NCI-H446 treated with DMSO at 0.1 percent for 48 hours (cell line): Measurements from ENCODE around the gene JAZF1.

Experiments
- DNase-seq: peaks from one replicate; lab custom pipeline; 2025; lab: John Stamatoyannopoulos, UW

JAZF1 gene

DNA sequence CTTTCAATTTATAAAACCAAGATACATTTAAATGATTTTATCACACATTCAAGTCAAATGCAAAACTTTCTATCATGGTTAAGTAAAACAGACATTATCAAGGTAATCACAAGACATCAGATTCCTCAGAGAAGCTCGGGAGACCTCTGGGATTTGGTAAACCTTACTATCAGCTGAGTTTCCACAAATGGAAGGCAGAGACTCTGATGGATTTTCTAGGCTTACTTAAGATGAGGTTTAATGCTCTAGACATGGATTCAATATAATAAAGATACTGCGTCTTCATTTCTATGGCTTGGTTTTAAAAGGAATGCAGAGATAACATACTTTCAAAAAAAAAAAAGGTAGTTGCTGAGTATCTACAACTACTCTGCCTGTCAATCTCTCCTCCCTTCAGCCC lies 171.7 kb downstream of the JAZF1 start:
- DNase-seq: no peak

DNA sequence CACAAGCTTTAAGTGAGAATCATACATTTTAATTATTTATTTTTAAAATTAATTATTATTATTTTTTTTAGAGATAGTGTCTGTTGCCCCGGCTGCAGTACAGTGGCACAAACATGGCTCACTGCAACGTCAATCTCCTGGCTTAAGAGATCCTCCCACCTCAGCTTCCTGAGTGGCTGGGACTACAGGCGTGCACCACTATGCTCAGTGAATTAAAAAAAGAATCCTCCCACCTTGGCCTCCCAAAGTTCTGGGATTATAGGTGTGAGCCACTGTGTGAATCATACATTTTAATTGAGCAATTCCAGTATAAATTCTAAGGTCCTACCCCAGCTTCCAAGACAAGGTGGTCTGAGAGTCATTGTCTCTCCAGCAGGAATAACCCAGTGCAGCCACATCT lies 172.4 kb downstream of the JAZF1 start:
- no peak for DNase-seq

DNA sequence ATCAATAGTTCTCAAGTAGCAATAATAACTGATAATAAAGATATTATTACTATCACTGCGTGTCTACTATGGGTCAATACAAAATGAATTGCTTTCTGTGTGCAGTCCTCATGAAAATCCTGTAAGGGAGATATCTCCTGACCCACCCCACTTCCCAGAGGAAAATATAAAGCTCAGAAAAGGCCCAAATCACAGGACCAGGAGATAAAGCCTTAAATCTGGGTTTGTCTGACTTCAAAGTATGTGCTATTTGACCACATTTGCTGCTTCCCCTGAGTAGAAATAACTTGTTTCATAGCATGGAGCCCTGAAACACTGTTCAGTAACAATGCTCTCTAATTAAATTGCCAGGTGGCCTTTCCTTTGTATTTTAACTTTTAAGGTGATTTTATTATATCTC lies 174.1 kb downstream of the JAZF1 start:
- no peak for DNase-seq

DNA sequence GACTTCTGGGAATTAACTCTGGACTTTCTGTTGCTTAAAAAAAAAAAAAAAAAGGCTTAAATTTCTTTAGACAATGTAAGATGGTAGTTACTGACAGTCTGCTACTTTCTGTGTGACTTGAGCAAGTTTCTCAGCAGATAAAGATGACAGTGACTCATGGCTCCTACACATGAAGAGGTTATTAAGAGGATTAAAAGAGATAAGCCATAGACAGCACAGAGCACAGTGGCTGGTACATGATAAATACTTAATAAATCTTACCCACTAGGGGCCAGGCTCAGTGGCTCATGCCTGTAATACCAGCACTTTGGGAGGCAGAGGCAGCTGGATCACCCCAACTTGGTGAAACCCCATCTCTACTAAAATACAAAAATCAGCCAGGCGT lies 174.8 kb downstream of the JAZF1 start:
- no peak for DNase-seq

DNA sequence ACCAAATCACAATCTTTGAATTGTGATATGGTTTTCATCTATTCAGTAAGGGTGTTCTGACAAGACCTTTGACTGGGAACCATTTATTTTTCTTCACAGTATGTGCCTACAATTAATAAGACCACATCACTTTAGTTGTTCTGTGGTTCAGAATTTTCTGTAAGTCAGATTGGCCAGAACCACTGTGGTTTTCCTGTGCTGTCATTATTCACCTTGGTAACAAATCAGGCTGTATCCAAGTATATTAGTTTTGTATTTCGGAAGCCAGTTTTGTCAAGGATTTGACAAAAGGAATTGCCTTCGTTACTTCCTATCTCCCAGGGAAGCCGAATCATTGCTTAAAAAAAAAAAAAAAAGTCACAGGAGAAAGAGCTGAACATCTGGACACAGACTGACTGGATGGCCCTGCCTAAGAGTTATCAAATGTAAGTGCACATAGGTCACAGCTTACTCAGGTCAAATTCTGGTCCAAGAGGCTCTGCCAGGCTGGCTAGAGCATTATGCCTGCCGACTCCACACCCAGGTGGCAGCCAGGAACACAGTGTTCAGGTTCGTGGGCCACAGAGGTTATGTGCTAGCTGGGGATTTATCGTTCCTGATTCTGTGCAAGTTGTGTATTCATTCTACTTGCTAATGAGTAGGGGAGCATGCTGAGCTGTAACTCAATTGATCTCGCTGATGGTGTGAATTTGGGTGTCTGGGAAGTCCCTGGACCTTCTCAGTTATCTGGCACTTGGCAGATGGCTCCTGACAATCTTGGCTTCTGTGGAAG lies 175.3 kb downstream of the JAZF1 start:
- no peak for DNase-seq

- DNase-seq: no peak
Observed at GRCh38 chr7:28003408-28003807, 177.2 kb downstream of the JAZF1 start.

DNA sequence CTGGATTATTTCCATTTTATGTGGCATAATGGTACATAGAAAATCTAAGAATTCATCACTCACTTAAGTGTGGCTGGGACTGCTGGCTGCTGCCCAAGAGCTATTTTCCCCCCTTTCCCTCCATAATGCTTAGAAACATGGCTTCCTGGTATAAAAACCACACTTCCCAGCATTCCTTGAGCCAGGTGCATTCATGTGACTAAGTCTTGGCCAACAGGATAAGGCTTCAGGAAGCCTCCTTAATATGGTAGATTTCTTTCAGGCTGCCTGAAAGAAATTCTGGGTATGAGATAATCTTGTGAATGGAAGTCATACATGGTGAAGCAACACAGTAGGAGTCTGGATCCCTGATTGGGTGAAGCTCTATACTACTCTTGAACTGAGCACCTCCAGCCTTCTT lies 178.0 kb downstream of the JAZF1 start:
- no peak for DNase-seq

DNA sequence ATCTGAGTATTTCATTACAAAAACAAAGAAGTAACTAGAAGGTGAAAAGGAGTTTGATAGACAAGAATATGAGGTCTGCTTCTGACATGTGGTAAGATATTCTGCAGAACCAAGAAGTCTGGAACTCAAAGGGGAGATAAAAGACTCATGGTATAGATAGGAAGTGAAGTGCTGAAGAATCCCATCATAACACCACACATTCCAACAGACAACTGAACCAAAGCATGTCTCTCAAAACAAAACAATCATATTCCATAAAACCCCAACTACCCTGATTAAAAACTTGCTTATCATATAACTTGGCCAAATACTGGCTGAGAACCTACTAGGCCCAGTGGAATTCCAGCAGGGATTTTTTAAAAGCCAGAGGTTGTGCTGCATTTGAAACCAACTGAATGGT lies 178.7 kb downstream of the JAZF1 start:
- no peak for DNase-seq

DNA sequence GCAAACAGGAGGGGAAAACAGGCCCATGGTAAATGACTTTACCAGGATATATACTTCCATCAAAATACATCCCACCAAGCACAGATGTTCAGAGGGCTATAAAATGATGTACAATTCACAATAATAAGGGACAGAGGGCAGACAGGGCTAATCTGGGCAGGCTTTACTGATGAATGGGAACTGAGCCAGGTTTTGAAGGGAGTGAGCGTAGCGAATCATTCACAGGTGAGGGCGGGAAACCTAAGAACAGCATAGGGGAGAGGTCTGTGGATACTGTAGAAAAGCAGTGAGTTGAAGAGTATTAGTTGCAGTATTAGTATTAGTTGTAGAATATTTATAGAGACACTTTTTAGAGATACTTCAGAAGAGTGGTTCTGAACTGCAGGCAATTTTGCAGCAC lies 180.8 kb downstream of the JAZF1 start:
- no peak for DNase-seq

- DNase-seq: no peak
Observed at GRCh38 chr7:27998382-27998781, 182.2 kb downstream of the JAZF1 start.

DNA sequence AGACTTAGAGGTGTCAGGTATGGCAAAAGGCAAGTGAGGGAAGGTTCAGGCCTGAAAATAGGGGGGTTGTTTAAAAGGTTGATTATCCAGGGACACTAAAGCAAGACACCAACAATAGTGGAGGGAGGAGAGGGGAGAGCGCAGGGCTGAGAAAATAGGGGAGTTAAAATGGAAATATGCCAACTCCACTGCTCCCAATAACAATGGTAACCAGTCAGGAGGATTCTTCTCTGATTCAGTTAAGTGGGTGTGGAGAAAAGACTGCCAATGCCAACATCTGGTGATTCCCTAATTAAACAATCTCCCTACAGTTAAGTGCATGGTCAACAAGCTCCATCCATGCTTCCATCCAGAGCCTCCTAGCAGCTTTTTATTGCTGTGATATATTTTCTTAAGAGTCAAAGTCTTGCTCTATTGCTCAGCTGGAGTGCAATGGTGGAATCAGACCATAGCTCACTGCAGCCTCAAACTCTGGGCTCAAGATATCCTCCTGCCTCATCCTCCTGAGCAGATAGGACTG lies 183.3 kb downstream of the JAZF1 start:
- DNase-seq: no peak

DNA sequence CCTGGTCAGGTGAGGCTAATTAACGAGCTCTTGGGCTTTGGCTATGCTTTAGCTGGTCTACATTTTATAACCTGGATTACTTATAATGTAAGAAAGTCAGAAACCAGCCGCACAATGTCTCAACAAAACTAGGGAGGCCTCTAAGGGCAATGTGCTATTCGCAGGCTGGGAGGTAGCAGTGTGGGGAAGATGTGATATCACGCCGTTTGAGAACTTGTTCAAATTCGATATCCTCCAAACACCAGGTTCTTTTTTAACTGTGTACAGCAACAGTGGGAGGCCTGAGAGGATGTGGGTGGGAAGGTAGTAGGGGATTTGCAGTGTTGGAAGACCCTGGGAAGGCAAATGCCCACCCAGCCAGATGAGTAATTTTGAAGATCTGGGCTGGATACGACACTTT lies 184.5 kb downstream of the JAZF1 start:
- DNase-seq: no peak

- DNase-seq: no peak
Observed at GRCh38 chr7:27995228-27995627, 185.4 kb downstream of the JAZF1 start.

DNA sequence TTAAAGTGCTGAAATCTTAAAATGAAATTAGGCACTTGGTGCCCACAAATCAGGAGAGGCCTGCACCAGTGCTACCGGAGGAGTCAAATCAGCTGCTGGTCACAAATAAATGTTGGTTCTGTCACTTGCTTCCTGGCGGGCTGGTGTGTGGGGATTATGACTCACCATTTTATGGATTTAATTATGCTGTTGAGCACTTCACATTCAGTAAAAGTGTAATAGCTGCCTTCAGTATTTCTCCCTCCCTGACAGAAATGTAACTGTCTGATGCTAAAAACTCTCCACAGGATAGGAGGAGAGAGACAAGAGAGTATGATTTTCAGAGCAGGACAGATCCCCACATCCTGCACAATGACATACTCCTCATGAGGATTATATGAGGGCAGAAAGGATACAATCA lies 186.0 kb downstream of the JAZF1 start:
- DNase-seq: peak; percentile 20

- DNase-seq: peak; percentile 81
Observed at GRCh38 chr7:27992755-27993493, 187.7 kb downstream of the JAZF1 start.

DNA sequence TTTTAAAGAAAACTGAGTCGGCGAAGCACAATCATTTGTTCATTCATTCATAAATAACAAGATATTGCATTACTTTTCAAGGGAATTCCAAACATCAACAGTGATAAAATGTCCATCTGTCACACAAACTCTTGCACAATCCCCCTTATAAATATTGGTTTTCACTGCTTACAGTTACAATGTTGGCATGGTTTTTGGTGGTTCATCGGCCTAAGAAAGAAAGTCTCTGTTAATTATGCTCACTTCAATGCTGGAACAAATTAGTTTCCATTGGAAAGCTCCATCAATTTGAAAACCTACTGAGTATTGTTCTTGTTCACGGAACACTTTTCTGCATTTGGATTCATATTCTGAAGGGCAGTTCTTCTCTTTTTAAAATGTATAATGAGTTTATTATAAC lies 188.5 kb downstream of the JAZF1 start:
- DNase-seq: peak; percentile 89

GRCh38 chr7:27991006-27991528 lies 189.5 kb downstream of the JAZF1 start:
- no peak for DNase-seq

DNA sequence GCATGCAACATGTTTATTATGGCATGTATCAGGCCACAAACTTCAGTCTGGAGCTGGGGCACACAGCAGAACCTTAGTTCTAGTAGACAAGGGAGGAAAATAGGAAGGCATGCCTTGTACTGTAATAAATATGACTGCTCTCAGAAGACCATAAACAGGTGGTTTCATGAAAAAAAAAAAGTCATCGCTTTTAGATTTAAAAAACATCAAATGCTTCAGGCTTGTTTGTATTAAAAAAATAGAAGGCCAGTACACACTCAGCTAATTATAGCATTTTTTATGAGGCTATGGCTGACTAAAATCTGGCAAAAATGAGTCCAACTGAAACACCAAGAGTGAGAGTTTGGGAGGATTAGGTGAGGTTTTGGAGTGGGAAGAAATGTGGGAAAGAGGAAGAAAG lies 204.1 kb downstream of the JAZF1 start:
- no peak for DNase-seq

DNA sequence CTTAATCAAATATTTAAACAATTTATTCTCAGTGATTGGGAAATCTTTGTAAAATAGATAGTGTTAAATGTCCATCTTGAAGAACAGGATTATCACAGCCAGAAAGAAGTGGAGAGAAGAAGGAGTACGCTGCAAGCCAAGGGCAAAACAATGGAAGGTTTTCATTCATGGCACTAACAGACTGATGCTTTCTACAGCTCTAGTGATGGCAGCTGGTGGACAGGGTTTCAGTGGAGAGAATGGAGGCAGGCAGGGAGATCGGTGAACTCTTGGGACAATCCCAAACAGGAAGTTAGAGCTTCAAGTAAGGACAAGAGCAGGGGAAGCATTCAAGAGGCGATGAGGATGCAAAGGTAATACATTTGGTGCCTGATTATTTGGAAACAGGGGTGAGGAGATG lies 207.0 kb downstream of the JAZF1 start:
- no peak for DNase-seq

- no peak for DNase-seq
Observed at GRCh38 chr7:27972276-27972675, 208.3 kb downstream of the JAZF1 start.

DNA sequence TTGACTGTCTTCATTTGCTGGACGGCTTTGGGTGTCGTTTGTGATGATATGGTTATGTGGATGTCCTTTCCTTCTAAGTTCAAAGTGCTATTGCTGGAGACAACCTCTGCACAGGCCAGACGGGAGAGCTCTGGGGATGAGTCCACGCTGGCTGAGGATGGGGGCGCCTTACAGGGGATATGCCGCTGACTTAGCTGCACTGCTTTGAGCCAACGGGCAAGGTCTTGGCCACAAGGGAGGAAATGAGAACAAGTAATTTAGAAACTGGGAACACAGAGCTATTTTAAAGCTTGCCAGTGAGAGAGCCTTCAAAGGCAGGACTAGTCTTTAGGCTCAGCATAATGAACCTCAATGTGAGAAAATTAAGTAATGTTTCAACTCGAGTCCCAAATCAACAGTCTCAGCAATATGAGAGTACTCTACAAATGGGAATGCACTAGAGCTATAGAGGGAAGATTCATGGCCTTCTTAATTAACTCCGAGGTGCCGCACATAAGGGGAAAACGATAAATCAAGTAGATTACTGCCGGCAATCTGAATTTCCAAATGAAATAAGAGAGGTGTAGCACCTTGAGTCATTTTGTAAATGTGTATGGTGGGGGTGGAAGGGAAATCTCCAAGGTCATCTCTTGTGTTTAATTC lies 209.3 kb downstream of the JAZF1 start:
- no peak for DNase-seq

DNA sequence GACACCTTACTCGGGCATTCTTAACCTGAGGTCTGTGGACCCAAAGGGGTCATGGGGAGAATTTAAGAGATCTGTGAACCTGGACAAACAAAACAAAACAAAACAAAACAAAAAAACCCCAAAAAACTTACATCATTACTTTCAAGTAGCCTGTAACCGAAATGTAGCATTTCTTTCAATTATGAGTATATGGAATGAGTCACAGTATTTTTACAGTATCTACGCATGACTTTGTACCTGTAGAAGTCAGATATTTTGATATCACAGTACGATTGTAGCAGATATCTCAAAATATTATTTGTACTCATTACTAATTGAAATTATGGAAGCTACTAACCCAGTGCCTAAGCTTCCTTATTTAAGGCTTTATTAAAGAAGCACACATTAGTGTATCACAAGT lies 210.2 kb downstream of the JAZF1 start:
- DNase-seq: no peak

- no peak for DNase-seq
Observed at GRCh38 chr7:27969346-27969745, 211.2 kb downstream of the JAZF1 start.
